GM12873 (cell line): ENCODE measurements around the gene INAFM1.

ENCODE experiments used
- TF ChIP-seq, protein P1 (sequence below): IDR thresholded peaks from 2 replicates; pipeline ENCODE4 v1.5.1; 2012; ENCODE audit warnings: low read depth, mild to moderate bottlenecking, moderate library complexity, low read length, control low read depth; ENCODE audit not compliant: insufficient read depth; ENCODE audit errors: missing control alignments

Gene INAFM1

DNA sequence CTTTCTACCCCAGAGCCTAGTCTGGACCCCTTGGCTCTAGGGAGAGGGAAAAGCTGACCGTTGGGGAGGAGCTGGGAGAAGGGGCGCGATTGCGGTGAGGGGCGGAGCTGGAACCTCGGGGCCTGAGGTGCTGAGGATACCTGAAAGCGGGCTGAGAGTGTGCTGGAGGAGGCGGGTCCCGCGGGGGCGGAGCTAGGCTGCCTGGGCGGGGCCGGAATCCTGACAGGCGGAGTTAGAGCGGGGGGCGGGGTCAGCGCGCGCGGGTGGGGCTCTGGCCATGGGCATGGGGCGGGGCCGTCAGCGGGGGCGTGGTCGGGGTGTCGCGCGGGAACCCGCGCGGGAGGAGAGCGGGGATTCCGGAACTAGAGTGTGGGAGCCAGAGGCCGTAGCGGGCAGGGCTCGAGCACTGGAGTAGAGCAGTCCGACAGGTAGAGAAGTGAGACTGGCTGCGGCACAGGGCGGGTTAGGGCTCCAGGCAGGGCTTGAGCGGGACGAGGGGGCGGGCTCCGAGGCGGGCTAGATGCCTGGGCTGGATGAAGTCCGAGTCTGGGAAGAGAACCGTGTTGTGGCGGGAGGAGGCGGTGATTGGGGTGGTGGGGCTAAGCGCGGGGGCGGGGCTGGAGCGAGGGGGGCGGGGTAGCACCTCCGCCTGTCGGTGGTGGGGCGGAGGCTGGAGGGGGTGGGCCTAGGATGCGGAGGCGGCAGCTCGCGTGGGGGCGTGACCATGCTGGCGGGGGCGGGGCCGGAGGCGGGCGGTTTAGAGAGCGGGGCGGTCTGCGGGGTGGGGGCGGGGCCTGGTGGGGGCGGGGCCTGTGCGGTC, at the start of gene INAFM1:
Gene INAFM1, plus strand, starts transcription at position 815 of the 820 bp plus-strand sequence. CDS start 35 bp downstream, outside the sequence.
- TF ChIP-seq, protein P1, sequence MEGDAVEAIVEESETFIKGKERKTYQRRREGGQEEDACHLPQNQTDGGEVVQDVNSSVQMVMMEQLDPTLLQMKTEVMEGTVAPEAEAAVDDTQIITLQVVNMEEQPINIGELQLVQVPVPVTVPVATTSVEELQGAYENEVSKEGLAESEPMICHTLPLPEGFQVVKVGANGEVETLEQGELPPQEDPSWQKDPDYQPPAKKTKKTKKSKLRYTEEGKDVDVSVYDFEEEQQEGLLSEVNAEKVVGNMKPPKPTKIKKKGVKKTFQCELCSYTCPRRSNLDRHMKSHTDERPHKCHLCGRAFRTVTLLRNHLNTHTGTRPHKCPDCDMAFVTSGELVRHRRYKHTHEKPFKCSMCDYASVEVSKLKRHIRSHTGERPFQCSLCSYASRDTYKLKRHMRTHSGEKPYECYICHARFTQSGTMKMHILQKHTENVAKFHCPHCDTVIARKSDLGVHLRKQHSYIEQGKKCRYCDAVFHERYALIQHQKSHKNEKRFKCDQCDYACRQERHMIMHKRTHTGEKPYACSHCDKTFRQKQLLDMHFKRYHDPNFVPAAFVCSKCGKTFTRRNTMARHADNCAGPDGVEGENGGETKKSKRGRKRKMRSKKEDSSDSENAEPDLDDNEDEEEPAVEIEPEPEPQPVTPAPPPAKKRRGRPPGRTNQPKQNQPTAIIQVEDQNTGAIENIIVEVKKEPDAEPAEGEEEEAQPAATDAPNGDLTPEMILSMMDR = no peak

DNA sequence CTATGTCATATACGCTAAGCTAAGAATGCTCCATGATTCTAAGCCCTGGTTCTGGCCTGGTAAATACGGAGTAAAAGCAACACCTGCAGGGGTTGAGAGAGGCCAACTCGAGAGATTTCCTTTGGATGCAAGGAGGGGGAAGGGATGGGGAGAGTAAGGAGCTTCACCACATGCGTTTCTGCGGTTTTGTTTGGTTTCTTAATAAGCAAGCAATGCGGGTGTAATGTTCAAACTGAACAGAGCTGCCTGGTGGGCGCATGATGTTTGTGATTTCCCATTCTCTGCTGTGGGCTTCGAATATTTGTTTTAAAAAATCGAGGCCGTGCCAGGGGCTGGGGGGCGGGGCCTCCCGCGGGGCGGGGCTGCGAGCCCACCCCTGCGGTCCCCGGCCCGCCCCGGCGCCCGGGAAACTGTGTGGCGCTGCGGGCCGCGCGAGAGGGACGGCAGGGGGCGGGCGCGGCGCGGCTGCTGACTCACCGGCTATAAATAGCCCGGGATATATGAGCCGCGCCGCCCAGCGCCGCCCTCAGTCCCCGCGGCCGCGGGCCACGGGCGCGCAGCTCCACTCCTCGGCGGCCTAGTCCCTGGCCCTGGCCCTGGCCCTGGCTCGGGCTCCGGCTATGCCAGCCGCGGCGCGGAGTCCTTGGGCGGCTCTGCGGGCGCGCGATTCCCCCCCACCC, 48.8 kb upstream of the INAFM1 start:
- TF ChIP-seq, protein P1 = peak; percentile 23

DNA sequence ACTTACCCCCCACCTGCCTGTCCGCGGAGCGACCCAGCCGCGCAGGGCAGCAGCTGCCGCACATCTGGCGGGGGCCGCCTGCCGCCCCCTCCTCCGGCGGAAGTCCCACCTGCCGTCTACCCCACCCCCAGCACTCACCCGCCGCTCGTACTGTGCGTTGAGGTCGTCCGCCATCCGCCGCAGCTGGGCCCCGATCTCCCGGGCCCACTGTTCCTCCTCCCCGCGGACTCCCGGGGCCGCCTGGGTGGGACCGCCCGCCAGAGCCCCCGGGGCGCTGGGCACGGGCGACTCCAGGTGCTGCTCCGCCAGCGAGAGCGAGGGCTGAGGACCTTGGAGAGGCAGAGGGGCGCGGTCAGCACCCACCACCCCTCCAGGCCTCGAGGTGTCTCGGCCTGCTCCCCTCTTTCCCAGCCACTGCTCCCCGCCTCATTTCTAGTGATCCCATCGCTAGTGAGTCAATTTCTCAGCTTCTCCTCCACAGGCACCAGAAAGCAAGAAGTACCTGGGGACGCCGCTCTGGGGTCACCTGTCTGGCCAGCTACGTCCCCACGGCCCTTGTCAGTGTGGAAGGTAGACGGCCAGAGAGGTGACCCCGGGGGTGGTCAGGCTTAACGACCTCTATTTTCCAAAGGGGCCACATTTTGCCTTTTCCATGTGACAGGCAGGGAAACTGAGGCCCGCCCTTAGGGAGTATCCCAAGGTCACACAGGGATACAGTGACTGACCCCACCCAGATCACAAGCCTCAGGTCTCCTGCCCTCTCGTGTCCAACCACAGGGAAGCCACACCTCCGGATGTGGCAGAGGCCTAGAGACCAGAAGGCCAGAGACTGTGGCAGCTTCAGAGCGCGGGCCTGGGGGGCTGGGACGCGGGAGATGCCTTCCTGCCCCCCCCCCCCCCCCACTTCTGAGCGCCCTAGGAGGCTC, 48.0 kb upstream of the INAFM1 start:
- TF ChIP-seq, protein P1 = no peak

DNA sequence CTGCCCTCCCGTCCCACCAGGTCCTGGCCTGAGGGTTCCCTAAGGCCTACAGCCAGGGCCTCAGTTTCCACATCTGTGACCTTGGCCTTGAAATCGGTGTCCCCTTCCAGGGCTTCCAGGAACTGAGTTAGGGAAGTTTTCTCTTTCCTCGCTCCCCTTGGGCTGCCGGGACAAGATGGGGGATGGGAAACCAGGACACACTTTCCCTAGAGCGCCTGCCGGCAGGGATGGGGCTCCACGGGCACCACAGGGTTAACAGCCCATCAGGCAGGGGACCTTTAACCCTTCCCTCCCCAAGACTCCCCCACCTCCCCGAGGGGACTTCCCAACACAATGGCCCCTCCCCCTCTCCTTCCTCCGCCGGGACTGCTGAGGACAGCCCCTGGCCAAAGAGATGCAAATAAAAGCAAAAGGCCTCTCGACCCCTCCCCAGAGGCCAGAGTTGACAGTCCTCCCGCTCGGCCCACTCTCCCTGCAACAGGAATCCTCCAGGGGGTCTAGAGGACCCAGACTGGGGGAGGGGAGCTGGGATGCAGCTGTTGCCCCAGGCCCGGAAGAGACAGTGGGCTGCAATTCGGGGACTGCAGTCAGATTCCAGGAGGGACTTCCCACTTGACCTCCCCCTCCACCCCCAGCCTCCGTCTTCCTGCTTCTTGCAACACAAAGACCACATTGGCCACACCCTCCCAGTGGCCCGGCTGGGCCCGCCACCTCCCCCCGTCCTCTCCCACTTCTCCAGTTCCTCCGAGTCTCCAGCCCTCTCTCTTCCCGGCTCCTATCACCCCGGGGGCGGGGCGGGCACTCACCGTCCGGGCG, 47.1 kb upstream of the INAFM1 start:
- TF ChIP-seq, protein P1 = no peak

DNA sequence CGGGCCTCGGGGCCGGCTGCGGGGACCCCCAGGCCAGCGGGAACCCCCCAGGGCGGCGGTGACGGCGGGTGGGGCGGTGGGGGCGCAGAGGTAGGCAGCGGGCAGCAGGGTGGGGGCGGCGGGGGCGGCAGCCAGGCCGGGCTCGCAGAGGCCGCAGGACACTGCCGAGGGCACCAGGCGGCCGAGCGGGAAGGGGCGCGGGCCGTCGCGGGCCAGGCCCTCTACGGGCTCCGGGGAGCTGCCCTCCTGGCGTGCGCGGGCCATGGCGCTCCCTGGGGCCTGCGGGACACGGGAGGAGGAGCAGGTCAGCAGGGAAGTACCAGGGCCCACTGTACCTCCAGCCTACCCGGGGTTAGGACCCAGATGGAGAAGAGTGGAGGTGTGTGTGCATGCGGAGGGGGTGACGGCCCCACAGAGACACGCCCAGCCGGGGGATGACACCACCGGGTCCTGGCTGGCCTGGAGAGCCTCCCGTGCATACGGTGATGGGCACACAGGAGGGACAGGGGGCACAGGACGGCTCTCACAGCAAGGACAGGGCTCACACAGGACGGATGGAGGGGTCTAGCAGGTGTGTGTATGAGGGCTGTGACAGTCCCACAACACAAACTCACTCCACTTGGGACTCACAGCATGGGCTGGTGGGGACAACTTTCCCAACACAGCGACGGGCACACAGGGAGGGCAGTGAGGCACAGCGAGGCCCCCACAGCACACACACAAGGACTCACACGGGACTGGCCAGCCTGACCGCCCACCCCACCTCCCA, 46.3 kb upstream of the INAFM1 start:
- TF ChIP-seq, protein P1 = no peak

DNA sequence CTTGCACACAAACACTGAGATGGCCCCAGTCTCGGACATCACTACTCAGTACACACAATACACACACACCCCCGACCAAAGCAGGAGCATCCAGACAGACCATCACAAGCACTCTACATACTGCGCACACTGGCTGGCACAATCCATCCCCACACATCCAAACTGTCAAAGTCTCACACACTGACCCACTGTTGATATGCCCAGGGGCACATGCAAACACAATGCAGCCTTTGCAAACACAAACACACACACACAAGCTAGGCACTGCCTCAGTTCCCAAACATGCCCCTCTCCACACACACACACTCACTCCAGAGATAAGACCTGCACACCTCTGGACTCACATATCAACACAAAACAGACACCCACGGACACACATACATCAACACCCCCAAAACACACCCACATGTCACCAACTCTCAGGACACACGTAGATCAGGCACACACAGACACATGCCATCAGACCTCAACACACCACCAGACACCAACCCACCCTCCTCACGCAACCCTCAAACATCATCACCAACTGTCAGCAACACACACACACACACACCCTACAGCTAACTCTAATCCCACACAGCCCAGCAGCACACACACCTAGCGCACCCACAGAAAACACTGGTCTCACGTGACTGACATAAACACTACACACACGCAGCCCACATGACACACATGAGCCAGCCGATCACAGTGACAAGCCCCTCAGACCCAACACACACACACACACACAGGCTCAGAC, 45.6 kb upstream of the INAFM1 start:
- TF ChIP-seq, protein P1 = no peak
